GM12892 (cell line): ENCODE data around the gene GRXCR1.

Source experiments
- POLR2A ChIP-seq: IDR thresholded peaks from 2 replicates; pipeline ENCODE4 v1.6.1; 2011; ENCODE audit warnings: low read depth, low read length, control low read depth
- TAF1 ChIP-seq: IDR thresholded peaks from 2 replicates; pipeline ENCODE4 v1.6.1; 2011; ENCODE audit warnings: low read depth, mild to moderate bottlenecking, control low read depth, low read length, borderline replicate concordance

- TF ChIP-seq POLR2A = no peak
- TF ChIP-seq TAF1 = no peak
Measured at GRCh38 chr4:43014256-43014655, 121.7 kb downstream of the GRXCR1 start.
